Measurements from ENCODE around the gene CAMK2G.

The CAMK2G gene

DNA sequence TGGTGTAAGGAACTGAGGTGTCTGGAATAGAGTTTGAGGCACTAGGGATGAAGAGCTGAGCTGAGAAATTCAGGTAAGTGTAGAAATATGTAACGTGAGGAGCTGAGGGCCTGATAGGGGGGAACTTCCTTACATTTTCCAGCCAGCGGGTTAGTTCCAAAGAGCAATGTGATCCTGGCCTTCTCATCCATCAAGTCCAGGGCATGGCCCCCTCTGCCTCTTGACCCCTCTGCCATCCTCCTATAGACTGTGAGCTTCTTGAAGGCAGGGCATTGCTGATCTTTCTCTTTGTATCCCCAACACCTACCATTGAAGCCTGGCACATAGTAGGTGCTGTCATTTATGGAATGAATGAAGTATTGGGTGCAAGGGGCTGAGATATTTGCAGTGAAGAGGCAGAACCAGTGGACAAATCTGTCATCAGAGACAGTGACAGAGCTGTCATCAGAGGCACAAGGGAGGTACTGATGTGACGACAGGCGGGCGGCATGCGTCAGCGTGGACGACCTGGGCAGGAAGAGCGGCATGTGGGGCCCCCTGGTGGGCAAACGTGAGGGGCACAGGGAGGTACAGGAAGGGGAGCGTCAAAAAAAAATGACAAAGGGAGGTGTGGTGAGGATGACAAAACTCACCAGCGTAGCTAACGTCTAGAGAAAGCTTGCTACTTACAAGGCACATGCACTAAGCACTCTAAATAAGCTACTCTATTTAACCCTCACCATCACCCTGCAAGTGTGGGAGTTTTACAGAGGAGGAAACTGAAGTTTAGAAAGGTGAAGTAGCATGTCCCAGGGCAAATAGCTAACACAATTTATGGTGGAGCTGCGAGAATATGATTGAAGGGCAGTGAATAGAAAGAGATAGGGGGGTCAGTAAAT is 5.2 kb upstream of the CAMK2G start:
- DNase-seq (ENCODE audit: low read depth in 2 of 2): peak; percentile 87 to 89

DNA sequence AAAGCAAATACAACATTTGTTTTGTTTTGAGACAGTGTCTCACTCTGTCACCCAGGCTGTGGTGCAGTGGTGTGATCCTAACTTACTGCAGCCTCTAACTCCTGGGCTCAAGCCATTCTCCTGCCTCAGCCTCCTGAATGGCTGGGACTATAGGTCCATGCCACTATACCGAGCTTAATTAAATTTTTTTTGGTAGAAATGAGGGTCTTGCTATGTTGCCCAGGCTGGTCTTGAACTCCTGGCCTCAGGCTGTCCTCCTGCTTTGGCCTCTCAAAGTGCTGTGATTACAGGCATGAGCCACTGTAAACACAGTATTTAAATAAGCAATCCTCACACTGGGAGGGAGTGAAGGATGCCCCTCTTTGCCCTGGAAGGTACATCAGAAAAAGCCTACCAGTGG is 4.0 kb upstream of the CAMK2G start:
- DNase-seq (ENCODE audit: low read depth in 2 of 2): no peak

DNA sequence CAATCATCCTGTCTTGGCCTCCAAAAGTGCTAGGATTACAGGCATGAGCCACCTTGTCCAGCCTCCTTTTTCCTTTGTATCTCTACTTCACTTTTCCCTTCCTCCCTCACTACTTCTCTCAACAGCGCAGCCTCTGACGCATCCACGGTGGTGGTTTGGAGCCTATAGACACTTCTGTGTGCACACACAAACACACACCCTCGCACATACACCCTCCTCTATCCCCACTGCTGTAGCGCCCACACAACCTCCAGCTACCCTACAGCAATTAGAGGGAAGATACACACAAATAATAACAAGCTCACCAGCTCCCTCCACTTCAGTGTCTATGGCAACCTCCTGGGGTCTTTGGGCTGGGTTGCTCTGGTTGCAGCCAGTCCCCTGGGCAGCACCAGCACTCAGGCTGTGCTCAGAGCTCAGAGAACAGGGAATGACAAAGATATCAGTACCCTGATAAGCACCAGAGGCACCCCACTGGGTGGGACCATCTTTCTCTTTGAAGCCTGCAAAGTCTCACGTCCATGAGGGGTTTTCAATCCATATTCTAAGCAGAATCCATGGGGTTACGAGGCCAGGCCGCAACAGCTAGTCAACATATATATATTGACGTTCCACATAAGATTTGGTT is 3.3 kb upstream of the CAMK2G start:
- no peak for DNase-seq (ENCODE audit: low read depth in 2 of 2)

DNA sequence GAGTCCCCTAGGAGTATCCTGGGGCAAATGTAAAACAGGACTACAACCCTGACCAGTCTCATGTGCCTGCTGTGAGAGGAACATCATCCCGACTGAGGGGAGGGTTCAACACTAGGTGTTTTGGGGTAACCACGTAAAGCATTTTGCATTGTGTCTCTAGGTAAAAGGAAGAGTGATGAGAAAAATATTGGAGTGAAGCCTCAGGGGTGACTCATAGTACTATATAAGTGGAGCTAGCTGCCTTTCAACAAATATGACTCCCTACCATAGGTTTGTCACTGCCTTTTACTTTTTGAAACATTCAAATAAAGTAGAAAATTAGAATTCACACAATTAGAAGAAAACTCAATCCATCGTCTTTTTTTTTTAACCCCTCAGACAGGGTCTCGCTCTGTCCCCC is 2.6 kb upstream of the CAMK2G start:
- DNase-seq (ENCODE audit: low read depth in 2 of 2): no peak

DNA sequence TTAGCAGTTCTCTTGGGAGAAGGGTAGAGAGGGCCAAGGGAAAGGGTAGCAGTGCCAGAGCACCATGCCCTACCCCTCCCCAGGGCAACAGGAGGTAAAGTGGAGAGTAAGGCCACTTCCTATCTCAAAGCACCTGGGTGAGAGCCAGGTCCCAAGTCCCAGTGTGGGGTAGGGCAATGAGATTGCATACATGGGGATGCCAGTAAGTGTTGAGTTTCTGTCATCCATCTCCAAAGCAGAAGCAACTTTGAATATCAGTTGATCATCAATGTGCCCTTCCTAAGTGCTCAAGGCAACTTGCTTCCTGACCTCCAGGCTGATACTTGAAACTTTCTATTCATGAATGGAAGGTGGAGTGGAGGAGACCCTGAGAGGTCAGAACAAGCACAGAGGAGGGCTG is 2.2 kb upstream of the CAMK2G start:
- no peak for DNase-seq (ENCODE audit: low read depth in 2 of 2)

DNA sequence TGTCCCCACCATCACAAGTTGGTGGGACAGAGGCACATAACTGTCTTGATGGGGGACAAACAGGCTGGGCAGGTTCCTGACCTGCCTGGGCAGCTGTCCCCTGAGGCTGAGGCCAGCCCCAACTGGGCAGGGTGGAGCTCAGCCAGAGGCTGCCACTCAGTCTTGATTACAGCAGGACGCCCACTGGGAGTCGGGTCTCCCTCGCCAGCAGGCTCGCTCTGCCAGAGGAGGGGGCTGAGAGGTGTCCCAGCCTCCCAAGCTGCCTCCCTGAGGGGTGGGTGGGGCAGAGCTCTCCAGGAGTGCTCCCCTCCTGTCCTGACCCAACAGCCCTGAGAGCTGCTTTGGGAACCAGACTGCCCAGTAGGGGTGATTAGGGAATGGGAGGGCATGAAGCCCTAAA is 1.8 kb upstream of the CAMK2G start:
- no peak for DNase-seq (ENCODE audit: low read depth in 2 of 2)

DNA sequence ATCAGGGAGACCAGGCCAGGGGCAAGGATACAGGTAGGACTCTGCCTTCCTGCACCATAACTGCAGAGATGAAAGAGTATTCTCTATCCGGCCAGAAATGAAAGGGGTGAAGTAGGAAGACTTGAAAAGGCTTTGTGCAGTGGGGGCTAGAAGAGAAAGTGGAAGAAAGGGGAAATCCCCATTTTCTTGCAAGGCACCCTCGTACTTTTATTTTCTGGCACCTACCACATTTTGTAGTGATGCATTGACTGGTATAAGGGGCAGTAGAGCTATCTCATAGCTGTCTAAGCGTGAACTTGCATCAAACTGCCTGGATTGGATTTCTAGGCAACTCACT is 752 bp upstream of the CAMK2G start:
- DNase-seq (ENCODE audit: low read depth in 2 of 2): peak in 1 of 2 donors; percentile 29

DNA sequence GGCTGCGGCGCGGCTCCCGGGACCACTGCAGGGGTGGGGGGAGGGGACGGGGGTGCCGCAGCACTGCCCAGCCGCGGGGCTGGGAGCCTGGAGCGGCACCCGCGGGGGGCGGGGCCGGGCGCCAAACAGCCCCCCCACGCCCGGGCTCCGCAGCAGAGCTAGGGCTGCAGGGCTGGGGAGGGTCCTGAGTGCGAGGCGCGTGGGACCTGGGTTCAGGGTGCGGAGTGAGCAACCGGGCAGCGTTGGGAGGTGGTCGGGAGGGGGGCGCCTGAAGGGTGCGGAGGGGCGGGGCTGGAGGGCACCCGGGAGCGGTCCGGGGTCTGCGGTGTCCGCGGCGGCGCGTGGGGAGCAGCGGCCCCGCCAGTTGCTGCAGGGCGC is 528 bp downstream of the CAMK2G start:
- DNase-seq (ENCODE audit: low read depth in 2 of 2): no peak

DNA sequence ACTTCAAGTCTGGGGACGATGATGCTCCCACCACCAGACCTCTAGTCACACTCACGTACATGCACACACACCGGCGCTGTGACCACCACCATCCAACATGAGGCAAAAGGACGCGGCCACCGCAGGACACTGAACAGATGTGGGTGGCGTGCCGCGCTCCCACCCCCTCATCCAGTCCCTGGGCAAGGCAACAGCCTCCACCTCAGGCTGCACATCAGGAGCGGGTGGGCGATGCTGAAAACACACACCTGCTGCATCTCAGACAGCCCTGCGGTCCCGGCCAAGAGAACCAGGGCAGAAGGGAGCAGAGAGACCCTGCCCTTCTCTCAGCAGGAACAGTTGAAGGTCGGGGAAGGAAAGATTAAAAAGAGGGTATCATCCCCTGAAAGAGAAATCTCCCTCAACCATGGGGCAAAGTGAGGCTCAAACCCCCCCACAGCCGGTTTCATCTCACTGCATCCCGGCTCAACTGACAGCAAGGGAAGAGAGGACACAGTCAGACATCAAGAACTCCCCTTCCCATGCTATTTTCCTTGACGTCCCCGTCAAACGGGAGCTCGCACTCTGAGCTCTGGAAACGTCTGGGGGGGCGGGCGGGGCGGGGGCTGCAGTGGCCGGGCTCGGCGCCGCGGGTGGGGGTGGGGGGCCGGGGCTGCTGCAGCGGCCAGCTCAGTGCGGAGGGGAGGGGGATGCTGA is 1.1 kb downstream of the CAMK2G start:
- no peak for DNase-seq (ENCODE audit: low read depth in 2 of 2)

DNA sequence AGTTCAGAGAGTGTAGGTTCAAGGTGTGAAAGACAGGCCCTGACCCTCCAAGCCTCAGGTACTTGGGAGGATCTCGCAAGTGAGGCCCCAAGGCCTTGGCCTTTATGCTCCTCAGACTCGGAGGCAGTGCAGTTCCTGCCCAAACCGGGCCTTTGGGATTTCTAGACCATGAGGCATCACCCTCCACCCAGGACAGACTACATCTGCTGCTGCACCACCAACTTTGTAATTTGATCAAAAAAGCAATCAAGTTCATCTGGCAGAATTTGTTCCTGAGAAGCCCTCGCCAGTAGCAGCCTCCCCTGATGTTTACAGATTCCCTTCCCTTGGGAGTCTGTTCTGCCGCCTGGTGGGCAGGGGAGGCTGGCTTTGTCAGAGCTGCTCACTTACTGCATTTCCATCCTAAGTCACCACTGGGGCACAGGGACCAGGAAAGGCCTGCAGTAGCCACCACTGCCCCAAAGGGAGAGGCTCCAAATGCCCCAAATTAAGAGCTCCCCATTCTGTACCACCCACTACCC is 2.1 kb downstream of the CAMK2G start:
- DNase-seq (ENCODE audit: low read depth in 2 of 2): no peak

DNA sequence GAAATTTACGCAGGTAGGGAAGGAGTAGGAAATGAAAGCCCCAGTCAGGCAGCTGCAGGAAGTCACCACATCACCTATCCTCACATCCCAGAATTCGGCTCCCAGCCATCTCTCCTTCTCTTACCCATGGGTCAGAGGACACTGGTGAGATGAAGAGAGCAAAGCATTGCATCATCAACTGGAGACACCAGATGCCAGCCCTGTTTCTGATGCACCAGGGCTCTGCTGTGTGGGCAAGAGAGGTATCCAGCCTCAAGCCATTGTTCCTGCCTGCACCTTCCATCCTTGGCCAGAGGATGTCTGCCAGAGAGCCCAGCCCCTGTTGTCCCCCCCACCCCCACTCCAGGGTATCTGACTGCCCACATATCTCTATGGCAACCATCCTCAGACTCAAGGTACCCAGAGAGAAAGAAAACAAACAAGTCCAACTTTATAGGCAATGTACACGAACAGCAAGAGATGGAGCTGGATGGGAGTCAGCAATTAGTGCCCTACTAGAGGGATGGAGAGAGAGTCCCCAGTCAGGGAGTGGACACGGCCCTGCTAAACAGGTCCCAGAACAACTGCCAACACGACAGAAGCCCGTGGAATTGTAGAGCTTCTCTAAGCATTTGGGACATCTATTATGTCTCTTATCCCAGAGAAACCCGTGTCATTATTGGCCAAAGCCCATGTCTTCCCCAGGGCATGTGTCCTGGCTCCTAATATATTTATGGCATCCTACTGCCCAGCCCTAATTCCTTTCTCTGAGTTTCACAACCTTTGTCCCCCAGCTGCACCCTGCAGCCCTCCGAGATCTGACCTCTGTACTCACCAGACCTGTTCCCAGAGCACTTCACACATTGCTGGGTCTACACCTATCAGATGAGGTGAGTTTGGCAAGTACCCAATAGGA is 2.8 kb downstream of the CAMK2G start:
- no peak for DNase-seq (ENCODE audit: low read depth in 2 of 2)

DNA sequence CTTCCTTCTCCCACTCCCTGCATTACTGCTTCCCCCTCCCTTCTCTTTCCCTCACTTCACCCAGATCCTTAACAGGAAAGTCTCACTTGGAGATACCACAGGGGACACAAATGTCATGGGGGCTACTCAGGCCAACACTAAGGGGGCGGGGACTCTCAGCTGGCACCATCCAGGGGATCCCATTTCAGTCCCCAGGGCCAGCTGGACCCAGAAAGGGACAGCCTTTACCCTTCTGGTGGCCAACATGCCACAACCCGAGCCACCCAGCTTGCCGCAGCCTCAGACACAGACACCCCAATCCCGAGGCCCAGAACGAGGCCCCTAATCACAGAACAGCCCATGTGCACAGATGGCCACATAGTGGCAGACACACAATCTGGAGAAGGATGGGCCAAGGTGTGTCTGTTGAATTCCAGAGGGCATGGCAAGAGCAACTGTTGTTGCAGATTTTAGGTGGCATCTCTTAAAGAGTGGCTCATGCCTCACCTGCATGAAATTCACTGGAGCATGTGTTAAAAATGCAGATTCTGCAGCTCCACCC is 5.6 kb downstream of the CAMK2G start:
- no peak for DNase-seq (ENCODE audit: low read depth in 2 of 2)

DNA sequence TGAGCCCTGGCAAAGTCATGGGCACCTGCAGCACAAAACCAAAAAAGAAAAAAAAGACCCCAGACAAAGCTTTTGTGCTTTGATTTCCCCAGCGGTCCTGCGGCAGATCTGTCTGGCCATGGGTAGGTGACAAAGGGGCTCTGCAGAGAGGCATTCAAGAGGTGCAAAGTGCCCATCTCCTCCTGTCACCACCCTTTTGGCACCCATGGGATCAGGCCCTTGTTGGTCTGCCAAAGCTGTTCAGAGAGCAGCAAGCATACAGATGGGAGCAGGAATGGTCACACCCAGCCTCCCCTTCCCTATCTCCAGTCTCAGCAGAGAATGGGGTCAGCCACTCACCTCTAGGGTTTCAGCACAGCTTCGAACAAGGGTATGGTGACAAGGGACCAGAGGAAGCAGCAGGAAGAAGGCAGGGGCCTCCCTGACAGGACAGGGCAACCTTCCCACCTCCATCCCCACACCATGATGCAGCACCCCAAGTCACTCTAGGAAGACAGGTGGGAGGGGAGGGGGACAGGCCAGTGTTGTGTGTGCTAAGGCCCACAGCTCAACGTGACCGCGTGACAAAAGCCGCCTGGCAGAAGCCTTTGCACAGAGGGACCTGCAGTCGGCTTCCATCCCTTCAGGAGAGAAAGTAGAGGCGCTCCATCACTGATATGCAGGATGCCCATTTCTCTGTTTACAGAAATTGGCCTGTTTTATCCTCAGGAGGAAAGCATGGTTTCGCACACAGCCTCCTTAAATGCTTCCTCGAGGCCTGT is 6.3 kb downstream of the CAMK2G start:
- no peak for DNase-seq (ENCODE audit: low read depth in 2 of 2)

DNA sequence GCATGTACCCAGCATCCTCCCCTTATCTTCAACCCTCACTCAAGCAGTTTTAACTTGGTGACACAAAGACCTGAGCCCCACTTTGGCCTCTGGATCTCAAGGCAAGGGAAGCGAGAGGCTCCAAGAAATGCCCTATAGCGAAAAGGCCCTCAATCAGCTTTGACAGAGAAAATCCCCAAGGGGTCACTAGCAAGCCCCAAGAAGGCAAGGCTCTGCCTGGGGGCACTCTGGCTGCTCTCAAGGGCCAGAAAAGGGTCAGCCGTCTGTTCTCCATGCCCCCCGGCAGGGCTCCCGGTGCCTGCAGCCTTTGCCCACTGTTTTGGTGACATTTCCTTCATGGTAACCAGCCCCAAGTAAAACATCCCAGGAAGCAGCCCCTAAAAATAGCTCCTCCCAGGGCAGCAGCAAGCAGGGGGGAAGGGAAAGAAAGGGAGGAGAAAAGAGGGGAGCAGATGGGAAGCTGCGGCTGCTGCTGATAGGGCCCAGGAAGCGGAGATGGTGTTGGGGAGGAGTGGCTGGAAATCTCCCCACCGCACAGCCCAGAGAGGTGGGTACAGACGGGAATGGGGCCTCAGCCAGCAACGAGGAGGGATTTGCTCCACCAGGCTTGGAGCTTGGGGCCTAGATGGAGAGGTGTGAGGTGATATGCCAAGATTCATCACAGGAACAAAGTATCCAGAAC is 7.1 kb downstream of the CAMK2G start:
- DNase-seq (ENCODE audit: low read depth in 2 of 2): no peak

DNA sequence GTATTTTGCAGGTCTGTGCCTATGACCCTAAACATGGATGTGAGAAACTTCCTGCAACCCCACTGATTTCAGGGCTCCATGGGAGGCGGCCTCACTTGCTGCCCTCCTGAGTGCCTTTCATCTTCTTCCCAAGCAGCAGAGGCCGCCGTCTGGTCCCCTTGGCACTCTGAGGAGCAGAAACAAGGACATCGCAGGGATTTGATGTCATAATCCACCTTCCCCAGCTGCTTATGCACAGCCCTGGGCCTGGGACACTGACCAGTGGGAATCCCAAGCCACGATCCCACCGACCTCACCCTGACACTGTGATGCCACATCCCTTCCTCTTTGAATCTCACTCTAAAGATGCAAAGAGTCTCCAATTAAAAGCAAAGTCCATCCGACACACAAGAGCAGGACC is 7.7 kb downstream of the CAMK2G start:
- DNase-seq (ENCODE audit: low read depth in 2 of 2): no peak

DNA sequence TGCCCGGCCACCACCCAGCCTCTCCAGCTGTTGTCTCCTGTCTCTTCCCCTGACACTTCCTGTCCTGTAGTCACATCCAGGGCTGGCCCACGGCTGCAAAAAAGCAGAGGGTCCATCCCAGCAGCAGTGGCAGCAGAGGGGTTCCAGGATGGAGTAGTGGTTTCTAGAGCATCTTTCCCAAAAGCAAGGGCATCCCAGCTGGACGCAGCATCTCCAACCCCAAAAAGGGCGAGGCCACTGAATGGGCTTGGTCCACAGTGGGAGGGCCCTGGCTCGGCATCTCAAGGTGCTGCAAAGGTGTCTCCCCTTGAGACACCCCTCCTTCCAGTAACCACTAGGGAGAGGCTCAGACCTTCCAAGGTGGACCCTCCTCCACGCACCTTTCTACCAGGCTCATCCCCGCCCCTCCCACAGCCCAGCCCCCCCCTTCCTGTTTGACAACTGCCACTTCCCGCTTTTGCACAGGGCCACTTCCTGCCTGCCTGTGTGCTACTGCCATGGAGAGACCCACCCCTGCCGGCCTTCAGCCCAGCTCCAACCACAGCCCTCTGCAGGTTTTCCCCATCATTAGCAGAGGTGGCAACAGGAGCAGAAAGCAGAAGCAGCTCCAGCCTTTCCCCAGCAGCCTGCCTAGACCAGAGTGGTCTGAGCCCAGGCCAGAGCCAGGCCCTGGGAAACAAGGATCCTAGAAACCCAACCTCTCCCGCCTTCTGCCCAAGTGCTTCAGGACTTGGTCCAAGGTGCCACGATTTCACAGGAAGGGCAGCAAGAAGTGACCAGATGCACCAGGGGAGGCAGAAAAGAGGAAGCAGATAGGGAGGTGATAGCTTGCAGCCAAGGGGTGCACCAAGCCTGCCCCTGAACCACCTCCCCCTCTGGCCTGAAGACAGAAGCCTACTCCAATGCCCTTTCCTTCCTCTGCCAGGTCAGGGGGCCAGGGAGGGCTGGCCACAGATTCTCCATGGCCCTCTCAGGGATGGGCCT is 8.6 kb downstream of the CAMK2G start:
- DNase-seq (ENCODE audit: low read depth in 2 of 2): peak; percentile 22 to 43

DNA sequence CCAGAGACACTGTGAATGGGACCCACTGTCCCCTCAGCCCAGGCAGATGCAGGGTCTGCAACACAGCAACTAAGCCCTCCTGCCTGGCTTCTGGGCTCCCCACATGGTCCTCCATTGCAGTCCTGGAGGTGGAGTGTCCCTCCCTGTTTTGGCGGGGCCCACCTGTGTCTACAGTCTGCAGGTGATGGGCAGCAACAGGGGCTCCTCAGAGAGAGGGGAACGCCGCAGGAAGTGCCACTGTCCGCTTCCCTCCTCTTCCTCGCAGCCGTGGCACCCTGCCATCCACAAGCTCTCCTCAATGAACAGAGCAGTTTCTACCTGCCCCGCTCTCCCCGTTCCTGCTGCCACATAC is 9.3 kb downstream of the CAMK2G start:
- DNase-seq (ENCODE audit: low read depth in 2 of 2): no peak

DNA sequence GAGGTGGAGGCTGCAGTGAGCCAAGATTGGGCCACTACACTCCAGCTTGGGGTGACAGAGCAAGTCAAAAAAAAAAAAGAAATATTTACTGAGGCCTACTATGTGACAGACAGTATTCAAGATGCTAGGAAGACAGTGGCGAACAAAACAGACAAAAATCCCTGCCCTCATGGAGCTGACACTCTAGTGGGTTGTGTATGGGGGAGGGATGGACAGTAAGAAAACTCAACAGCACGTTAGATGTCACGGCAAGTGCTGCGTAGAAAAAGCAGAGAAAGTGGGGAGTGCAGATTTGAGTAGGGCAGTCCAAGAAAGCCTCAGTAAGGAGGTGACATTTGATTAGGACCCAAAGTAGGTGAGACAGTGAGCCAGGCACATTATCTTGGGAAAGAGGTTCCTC is 10.1 kb downstream of the CAMK2G start:
- DNase-seq (ENCODE audit: low read depth in 2 of 2): no peak
